Hypothalamus (tissue), 51 donors: ENCODE results near the gene CIROP.
"Not testable (repeated sequence)": the region's sequence is repeated elsewhere in the genome, so short reads cannot be mapped to it uniquely, and the experiment has no call there.

ENCODE experiments used
- DNase-seq, 51 donors: peaks; one replicate each; lab custom pipeline; 2025; lab: John Stamatoyannopoulos, UW

The CIROP gene

DNA sequence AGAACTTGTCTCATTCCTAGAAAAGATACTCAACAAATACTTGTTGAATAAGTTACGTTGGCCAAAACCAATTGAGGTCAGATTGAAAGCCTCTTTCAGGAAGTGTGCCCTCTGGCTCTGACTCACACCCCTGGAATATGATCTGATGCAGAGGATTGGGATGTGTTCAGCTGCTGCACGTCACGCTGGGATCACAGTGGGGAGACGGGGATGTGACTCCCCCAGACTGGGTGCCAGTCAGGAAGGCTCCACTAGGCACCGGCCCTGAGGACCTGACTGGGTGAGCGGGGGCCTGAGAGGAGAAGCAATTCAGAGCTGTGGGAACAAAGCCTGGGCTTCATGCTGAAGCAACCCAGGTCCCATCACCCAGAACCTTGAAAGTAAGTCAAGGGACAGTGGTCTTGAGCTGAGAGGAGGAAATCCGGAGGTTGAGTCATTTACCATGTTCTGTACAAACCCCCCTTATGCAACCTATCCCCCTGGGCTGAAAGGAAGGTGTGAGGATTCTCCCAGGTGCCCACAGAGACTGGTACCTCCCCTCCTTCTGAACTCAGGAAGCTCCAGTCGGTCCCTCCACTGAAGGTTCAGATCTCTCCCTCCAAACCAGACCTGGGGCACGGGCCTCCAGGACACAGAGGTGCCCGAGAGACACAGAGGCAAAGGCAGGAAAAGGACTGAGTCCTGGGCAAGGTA, 10.4 kb upstream of the CIROP start:
- no peak for DNase-seq

DNA sequence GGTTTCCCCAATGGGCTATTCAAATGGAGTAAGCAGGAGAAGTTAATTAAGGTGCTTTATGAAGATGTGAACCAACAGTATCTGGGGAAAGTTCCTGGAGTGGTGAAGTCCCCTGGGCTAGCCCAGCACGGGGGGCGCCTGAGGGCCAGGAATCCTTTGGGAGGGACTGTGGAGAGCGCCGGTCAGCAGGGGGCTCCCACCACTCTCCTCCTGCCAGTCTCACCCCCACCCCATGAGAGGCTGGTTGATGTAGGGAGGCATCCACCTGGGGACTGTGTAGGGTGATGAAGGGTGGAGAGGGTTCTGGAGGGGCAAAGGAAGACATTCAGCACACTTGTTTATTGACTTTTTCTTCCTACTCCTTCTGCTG, 9.9 kb upstream of the CIROP start:
- no peak for DNase-seq

DNA sequence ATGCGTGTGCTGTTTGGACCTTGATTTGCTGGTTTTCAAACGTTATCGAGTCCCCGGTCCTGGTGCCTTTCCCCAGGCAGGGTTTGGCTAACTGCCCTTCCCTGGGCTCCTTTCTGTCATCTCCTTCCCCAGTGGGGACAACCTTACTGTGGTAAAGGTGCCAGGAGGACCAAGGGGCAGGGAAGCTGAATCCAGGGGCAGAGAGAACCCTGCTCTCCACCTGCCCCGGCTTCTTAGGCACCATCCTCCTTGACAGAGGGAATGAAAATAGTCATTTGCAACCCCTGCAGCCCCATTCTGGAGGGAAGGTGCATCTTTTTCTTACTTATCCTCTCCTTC, 9.3 kb upstream of the CIROP start:
- DNase-seq = no peak

DNA sequence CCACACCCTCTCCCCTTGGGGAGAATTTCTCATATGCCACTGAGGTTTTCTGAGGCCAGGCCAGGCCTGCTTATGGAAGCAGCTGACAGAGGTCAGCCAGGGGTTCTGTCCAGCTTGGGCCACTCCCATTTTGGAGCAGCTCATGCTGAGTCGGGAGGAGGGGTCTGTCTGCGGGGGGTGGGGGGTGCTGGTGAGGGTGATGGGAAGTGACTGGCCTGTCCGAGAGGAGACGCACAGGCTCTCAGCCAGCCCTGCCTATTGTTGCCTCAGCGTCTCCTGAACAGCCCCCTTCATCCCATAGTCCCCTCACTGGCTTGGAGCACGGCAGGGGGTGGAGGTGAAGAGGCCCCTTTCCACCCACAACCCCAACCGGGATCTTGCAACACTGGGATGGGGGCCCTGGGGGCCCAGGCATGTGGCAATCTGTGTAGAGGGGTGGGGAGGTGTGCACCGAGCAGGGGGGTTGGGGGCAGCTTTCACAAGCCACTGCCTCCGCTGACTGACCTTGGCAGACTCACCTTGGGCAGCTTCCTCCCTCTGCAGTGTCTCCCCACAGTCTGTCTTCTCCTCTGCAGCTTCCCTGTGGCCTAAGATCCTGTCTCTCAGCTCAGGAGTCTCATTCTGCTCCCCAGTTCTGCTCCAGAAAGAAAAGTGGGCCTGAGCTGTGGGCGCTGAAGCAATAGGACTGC, 8.8 kb upstream of the CIROP start:
- DNase-seq = no peak

DNA sequence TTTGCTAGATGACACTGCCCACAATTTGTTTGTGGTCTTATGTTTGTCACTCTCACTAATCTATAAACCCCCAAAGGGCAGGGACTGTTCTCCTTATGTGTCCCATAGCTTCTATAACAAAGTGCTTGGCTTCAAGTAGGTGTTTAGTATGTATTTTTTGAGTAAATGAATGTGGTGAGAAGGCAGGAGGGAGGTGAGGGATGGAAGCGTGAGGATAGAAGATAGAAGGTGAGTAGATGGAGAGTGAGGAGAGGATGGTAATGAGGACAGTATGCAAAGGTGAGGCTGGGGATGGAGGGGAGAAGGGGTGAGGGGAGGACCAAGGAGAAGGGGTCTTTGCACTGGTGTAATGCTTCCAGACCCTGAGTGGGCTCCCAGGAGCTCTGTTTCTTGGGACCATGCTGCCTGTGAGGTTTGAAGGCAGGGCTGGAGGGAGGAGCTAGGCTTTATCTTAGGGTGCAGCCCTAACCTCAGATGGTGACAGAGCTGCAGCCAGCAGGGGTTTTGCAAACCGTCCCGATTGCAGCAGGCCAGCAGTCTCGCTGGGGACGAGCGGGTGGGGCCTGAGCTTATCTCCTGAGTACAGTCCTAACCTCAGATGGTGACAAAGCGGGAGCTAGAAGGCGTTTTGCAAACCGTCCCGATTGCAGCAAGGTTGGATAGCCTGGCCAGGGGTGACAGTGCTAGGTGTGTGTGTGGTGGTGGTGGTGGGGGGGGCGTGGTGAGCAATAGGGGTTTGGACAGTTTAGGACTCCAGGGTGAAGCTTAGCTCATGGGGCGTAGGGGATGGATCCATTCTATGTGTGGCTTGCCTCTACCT, 7.8 kb upstream of the CIROP start:
- no peak for DNase-seq

DNA sequence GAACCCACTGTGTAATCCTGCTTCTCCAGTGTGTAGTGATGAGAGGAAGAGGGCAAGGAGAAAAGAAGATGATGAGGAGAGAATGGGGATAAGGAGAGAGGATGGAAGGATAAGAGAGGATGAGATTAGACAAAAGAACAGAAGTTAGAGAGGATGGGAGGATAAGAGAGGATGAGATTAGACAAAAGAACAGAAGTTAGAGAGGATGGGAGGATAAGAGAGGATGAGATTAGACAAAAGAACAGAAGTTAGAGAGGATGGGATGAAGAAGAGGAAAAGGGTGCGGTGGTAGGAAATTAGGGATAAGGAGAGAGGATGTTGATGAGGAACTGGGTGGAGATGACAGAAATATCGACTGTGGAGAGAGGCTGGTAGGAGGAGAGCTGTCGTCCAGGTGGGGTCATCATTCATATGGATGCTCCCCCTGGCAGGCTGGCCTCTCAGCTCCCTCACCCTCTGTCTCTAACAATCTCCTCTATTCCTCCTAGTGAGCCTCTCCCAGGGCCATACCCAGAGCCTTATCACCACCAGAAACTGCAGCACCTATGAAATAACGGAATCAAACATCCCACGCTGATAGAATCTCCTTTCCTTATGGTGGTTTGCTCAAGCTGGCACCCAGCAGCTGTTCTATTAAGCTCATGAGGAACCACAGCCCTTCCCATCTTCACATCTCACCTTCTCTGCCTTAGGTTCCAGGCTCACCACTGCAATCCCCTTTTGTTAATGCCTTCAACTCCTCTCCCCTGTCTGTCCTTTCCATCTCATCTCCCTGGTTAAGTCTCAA, 6.0 kb upstream of the CIROP start:
- no peak for DNase-seq

DNA sequence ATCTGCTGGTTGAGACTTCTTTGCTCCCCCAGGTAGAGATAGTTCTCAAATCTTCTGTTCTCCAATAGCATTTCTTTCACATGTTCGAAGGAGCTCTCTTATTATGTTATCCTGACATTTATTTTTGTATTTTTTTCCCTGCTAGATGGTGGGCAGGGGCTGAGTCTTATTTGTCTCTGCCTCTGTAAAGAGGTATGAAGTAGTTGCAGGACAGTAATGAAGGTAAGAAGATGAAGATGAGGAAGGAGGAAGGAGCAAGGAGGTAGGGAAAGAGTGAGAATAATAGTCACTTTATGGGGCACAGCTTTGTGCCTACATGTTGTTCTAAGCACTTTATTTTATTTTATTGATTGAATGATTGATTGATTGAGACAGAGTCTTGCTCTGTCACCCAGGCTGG, 5.0 kb upstream of the CIROP start:
- no peak for DNase-seq

DNA sequence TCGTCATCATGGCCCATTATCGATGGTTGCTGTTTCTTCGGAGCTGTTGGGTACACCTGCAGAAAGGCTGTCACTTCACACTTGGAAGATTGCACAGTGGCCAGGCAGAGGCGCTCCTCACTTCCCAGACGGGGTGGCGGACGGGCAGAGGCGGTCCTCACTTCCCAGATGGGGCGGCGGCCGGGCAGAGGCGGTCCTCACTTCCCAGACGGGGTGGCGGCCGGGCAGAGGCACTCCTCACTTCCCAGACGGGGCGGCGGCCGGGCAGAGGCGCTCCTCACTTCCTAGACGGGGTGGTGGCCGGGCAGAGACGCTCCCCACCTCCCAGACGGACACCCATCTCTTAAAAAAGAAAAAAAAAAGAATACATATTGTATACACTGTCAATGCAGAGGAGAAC, 3.4 kb upstream of the CIROP start:
- not testable (repeated sequence) for DNase-seq

DNA sequence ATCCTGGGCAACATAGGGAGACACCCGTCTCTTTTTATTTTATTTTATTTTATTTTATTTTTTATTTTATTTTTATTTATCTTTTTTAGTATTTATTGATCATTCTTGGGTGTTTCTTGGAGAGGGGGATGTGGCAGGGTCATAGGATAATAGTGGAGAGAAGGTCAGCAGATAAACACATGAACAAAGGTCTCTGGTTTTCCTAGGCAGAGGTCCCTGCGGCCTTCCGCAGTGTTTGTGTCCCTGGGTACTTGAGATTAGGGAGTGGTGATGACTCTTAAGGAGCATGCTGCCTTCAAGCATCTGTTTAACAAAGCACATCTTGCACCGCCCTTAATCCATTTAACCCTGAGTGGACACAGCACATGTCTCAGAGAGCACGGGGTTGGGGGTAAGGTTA, 2.8 kb upstream of the CIROP start:
- not testable (repeated sequence) for DNase-seq

DNA sequence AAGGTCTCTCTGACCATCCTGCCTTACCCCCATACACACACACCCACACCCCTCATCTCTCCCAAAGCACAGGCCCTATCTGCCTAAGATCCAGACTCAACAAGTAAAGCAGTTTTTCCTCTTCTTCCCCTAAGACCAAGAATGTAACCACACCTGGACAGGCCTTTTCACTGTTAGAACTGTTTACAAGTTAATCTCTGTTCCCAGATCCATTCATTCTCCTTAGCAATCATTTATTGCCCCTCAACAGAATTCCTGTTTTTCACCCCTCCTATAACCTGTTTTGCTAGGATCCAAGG, 1.9 kb upstream of the CIROP start:
- DNase-seq = no peak

DNA sequence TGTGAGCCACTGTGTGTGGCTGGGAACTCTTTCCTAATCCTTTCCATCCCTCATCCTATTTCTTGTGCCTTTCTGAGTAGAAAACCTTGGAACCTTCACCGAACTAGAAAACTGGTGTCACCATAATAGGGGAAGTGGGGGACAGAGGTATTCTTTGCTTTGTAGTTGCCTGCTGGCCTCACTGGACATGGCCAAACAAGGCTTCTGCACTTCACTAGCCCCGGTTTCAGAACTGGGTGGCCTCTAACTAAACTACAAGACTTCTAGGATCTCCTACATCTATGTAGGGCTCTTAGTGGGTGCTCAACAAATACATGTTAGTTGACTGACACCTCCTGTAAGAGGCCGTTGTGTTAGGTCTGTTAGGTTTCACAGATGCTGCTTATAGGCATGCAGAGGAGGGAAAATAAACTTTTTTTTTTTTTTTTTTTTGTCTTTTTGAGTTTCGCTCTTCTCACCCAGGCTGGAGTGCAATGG, 597 bp upstream of the CIROP start:
- DNase-seq = no peak

DNA sequence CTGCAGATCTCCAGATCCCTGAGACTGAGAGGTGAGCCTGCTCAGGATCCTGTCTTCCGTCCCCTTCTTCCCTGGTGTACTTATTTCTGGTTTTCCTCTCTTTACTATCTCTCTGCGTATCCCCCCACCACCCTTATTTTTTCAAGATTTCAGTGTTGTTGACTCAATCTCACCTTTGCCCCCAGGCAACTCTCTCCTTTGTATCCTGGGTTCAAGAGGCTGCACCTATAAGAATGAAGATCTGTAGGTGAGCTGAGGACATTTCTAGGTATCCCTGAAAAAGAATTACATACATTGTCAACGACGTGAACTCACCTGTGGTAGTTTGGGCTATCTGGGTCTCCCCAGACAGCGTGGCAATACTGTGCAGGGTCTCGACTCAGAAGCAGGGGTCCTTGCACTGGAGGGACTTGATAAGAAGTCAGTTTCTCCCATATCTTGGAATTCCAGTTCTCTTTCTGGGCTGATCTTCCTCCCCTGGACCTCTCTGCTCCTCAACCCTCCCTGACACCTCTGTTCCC, 659 bp downstream of the CIROP start:
- peak in 1 of 51 donors; percentile 1 for DNase-seq

DNA sequence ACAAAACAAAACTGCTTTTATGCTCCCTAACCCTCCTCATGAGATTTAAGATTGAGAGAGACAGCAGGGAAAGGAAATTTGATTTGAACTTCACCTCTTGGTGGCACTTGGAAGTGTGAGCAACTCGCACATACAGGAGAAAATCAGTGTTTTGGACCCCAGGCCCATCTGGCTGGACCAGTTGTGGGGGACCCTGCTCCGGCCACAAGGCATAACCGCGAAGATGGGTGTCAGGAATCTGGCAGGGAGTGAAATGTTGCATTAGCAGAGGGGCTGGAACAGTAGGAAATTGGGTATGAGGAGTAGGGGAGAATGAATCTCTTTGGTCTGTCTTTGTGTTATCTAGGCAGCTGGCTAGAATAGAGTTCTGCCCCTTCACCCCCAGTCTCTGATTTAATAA, 1.2 kb downstream of the CIROP start:
- peak in 1 of 51 donors; percentile 11 for DNase-seq

DNA sequence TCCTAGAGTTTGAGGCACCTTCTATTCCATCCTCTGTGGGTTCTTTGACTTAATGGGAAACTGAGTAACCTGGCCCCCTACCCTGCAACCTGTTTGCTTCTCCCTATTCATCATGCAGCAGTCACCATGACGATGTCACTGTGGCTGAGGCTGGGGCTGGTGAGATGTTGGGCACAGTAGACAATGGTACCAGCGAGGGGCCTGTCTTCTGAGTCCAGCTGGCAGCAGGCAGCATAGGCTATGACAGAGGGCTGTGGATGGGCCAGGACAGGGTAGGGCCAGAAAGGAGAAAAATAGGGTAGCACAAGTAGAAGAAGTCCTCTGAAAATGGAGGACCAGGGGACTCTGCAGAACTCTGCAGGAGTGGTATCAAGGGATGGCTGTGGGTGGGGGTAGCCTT, 2.0 kb downstream of the CIROP start:
- DNase-seq = peak in 14 of 51 donors; percentile 6 to 42 (median 21)

DNA sequence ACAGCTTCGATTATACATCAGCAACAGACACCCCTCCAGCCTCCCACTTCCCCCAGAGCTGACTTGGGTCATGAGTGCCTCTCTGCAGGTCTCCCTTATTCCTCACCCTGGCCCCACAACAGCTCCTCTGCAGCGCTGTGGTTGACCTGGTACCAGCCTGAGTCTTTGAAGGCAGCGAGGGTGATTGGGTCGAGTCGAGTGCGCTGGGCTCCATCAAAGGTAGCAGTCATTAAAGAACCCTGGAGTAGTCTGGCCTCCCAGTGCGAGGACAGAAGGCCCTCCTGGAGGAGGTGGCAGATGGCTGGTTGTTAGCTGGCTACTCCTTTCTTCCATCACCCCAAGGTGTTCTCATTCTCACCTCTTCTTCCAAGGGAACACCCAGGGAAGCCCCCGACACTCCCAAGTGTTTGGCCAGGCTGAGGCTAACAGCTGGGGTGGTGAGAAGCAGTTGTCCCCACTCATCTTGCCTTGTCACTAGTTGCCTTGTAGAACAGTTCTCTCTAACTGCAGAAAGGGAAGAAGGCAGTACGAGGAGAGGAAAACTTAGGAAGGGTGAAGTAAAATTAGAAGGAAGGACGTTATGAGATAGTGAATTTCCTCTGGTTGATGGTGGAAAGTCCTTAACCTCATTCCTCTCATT, 2.7 kb downstream of the CIROP start:
- no peak for DNase-seq

DNA sequence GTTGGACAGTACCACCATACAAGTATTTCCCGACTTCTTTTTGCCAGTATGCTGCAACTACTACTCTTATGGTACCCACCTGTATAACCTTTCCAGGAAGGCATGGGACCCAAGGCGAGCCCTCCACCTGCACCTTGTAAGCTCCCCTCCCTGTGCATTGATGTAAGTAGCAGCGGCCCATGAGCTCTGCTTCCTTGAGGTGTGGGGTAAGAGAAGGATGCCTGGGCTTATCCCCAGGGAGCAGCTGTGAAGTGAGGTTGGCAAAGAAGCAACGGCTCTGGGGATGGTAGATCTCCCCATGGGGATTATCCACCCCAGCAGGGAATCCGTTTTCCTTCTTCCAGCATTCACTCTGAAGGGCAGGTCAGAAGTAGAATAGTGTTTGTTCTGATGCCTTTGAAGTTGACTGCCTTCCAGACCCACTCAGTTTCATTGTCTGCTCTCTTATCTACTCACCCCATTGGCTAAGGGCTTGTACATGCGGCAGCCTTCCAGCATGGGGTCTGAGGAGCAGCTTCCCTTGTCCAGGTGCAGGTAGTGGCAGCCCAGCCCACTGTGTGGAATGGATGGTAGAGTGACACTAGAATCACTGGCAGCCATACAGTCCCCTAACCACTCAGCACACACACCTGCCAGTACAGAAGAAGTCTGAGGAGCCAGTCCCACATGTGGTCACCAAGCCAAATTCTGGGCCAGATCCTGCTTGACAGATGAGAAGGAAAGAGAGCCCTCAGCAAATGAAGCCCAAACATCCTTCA, 3.4 kb downstream of the CIROP start:
- DNase-seq = no peak

DNA sequence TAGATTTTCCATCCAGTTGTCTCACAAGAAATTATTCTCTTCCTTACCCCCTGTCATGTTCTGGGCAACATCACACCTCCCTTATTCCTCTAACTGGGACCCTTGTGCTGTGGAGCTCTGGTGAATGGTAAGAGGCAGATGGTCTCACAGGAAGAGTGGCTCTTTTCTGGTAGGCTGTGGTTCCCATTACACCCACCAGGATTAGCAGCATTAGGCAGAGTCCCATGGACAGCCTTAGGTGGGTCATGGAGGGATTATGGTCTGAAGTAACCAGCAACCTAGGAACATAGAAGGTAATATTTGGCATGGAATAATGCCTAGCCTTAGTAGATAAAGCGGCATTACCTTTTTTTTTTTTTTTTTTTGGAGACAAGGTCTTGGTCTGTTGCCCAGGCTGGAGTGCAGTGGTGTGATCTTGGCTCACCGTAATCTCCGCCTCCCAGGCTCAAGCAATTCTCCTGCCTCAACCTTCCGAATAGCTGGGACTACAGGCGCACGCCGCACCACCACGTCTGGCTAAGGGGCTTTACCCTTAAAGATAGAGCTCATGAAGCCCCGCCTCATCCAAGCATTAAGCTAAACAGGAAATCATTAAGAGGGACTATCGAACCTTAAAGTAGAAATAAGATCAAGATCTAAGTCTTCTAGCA, 5.5 kb downstream of the CIROP start:
- DNase-seq = no peak

DNA sequence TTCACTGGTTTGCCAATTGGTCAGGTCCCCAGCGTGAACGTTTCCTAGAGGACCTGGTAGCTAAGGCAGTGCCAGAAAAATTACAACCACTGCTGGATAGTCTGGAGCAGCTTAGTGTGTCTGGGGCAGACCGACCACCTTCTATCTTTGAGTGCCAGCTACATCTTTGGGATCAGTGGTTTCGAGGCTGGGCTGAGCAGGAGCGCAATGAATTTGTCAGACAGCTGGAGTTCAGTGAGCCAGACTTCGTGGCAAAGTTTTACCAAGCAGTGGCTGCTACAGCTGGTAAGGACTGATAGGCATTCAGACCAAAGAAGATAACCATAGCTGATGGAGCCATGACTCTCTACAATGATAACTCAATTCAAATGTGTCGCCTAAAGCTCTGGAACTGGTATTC, 7.0 kb downstream of the CIROP start:
- no peak for DNase-seq
